Measurements from ENCODE around the gene KRTAP10-11. TPM values are rescaled to one million over a fixed set of nuclear protein-coding genes. Genes with fewer than 3 reads are reported as not detected.

The KRTAP10-11 gene
- total RNA-seq, 1 donor from 2014 or later = not detected

- TF ChIP-seq CTCF (IDR thresholded peaks at IDR 0.05; ENCODE audit: insufficient read depth, low read length, poor library complexity, severe bottlenecking) = no peak
- Histone ChIP-seq H3K36me3 (ENCODE audit: control insufficient read depth, insufficient read depth, low read length) (no peaks in the 10 kb centered on the region), H3K27me3 (ENCODE audit: control insufficient read depth, insufficient read depth, low read length) (peaks cover 6% of the 10 kb centered on the region), H3K4me3 (ENCODE audit: low read depth, low read length) (no peak overlapping the region)
- DNase-seq (ENCODE audit: low read depth) = no peak
Measured at GRCh38 chr21:44691686-44692085, 45.5 kb downstream of the KRTAP10-11 start.

GRCh38 chr21:44692798-44693512 lies 46.7 kb downstream of the KRTAP10-11 start:
- TF ChIP-seq CTCF (IDR thresholded peaks at IDR 0.05; ENCODE audit: insufficient read depth, low read length, poor library complexity, severe bottlenecking) = no peak
- no peak overlapping the region for H3K4me3 ChIP-seq (ENCODE audit: low read depth, low read length)
- peaks cover 8% of the 10 kb centered on the region for H3K27me3 ChIP-seq (ENCODE audit: control insufficient read depth, insufficient read depth, low read length)
- no peak for DNase-seq (ENCODE audit: low read depth)
- no peaks in the 10 kb centered on the region for H3K36me3 ChIP-seq (ENCODE audit: control insufficient read depth, insufficient read depth, low read length)

GRCh38 chr21:44694776-44695175 lies 48.6 kb downstream of the KRTAP10-11 start:
- no peaks in the 10 kb centered on the region for H3K36me3 ChIP-seq (ENCODE audit: control insufficient read depth, insufficient read depth, low read length)
- no peak for TF ChIP-seq CTCF (IDR thresholded peaks at IDR 0.05; ENCODE audit: insufficient read depth, low read length, poor library complexity, severe bottlenecking)
- H3K27me3 ChIP-seq (ENCODE audit: control insufficient read depth, insufficient read depth, low read length) = peaks cover 19% of the 10 kb centered on the region
- DNase-seq (ENCODE audit: low read depth) = no peak
- H3K4me3 ChIP-seq (ENCODE audit: low read depth, low read length) = no peak overlapping the region

- peaks cover 23% of the 10 kb centered on the region for H3K27me3 ChIP-seq (ENCODE audit: control insufficient read depth, insufficient read depth, low read length)
- H3K4me3 ChIP-seq (ENCODE audit: low read depth, low read length) = no peak overlapping the region
- TF ChIP-seq CTCF (IDR thresholded peaks at IDR 0.05; ENCODE audit: insufficient read depth, low read length, poor library complexity, severe bottlenecking) = no peak
- no peak for DNase-seq (ENCODE audit: low read depth)
- H3K36me3 ChIP-seq (ENCODE audit: control insufficient read depth, insufficient read depth, low read length) = no peaks in the 10 kb centered on the region
Measured at GRCh38 chr21:44695184-44695583, 49.0 kb downstream of the KRTAP10-11 start.

GRCh38 chr21:44695641-44696040 lies 49.4 kb downstream of the KRTAP10-11 start:
- no peak for DNase-seq (ENCODE audit: low read depth)
- Histone ChIP-seq H3K27me3 (ENCODE audit: control insufficient read depth, insufficient read depth, low read length) (peaks cover 25% of the 10 kb centered on the region), H3K4me3 (ENCODE audit: low read depth, low read length) (no peak overlapping the region), H3K36me3 (ENCODE audit: control insufficient read depth, insufficient read depth, low read length) (no peaks in the 10 kb centered on the region)
- no peak for TF ChIP-seq CTCF (IDR thresholded peaks at IDR 0.05; ENCODE audit: insufficient read depth, low read length, poor library complexity, severe bottlenecking)

- TF ChIP-seq CTCF (IDR thresholded peaks at IDR 0.05; ENCODE audit: insufficient read depth, low read length, poor library complexity, severe bottlenecking) = no peak
- Histone ChIP-seq H3K27me3 (ENCODE audit: control insufficient read depth, insufficient read depth, low read length) (peaks cover 31% of the 10 kb centered on the region), H3K36me3 (ENCODE audit: control insufficient read depth, insufficient read depth, low read length) (no peaks in the 10 kb centered on the region), H3K4me3 (ENCODE audit: low read depth, low read length) (no peak overlapping the region)
- no peak for DNase-seq (ENCODE audit: low read depth)
Measured at GRCh38 chr21:44696572-44696971, 50.4 kb downstream of the KRTAP10-11 start.
